H9 (cell line): Measurements from ENCODE around the gene KCNA2. TPM values are rescaled to one million over a fixed set of nuclear protein-coding genes. Genes with fewer than 3 reads are reported as not detected.

Experiments
- DNase-seq: peaks from one replicate; pipeline ENCODE4 v3.0.0-alpha.2; 2017
- H2AFZ ChIP-seq: one replicate; pipeline ENCODE4 v1.6.1; 2013; ENCODE audit warnings: mild to moderate bottlenecking, low read length, control low read depth, moderate library complexity
- H2AK5ac ChIP-seq: 2 replicates; pipeline ENCODE4 v1.6.1; 2013; ENCODE audit warnings: low read length, control low read depth, mixed read lengths; ENCODE audit not compliant: insufficient read length
- H2BK120ac ChIP-seq: one replicate; pipeline ENCODE4 v1.6.1; 2013; ENCODE audit warnings: low read depth, mild to moderate bottlenecking, low read length, control low read depth, inconsistent platforms; ENCODE audit not compliant: poor library complexity, severe bottlenecking
- H2BK12ac ChIP-seq: 2 replicates; pipeline ENCODE4 v1.6.1; 2013; ENCODE audit warnings: low read length, control low read depth, mixed read lengths, low read depth; ENCODE audit not compliant: insufficient read length
- H2BK15ac ChIP-seq: 2 replicates; pipeline ENCODE4 v1.6.1; 2013; ENCODE audit warnings: low read depth, low read length, control low read depth
- H2BK20ac ChIP-seq: one replicate; pipeline ENCODE4 v1.6.1; 2013; ENCODE audit warnings: low read depth, mild to moderate bottlenecking, low read length, control low read depth, inconsistent platforms; ENCODE audit not compliant: poor library complexity, severe bottlenecking
- H2BK5ac ChIP-seq: 2 replicates; pipeline ENCODE4 v1.6.1; 2013; ENCODE audit warnings: low read length, control low read depth, mixed read lengths; ENCODE audit not compliant: insufficient read length
- H3K14ac ChIP-seq: 2 replicates; pipeline ENCODE4 v1.6.1; 2013; ENCODE audit warnings: low read length, control low read depth; ENCODE audit not compliant: insufficient read depth
- H3K18ac ChIP-seq: 2 replicates; pipeline ENCODE4 v1.6.1; 2013; ENCODE audit warnings: low read depth, mild to moderate bottlenecking, mixed read lengths, low read length, control low read depth; ENCODE audit not compliant: insufficient read length
- H3K23ac ChIP-seq: 2 replicates; pipeline ENCODE4 v1.6.1; 2013; ENCODE audit warnings: low read length, control low read depth, mixed read lengths, low read depth; ENCODE audit not compliant: insufficient read length
- H3K23me2 ChIP-seq: 2 replicates; pipeline ENCODE4 v1.6.1; 2013; ENCODE audit warnings: low read depth, mild to moderate bottlenecking, mixed read lengths, low read length, control low read depth; ENCODE audit not compliant: insufficient read length, poor library complexity, severe bottlenecking
- H3K27ac ChIP-seq: 2 replicates; pipeline ENCODE4 v1.5.1; 2013; ENCODE audit warnings: low read length, control low read depth, mixed read lengths, low read depth; ENCODE audit not compliant: insufficient read length
- H3K27me3 ChIP-seq: 2 replicates; pipeline ENCODE4 v1.6.1; 2013; ENCODE audit warnings: low read length, control low read depth, inconsistent platforms; ENCODE audit not compliant: insufficient read depth
- H3K4ac ChIP-seq: 2 replicates; pipeline ENCODE4 v1.6.1; 2013; ENCODE audit warnings: low read depth, mild to moderate bottlenecking, control low read depth, inconsistent platforms, low read length, moderate library complexity
- H3K4me1 ChIP-seq: 2 replicates; pipeline ENCODE4 v1.6.1; 2013; ENCODE audit warnings: low read length, control low read depth, inconsistent platforms; ENCODE audit not compliant: insufficient read depth
- H3K4me2 ChIP-seq: 2 replicates; pipeline ENCODE4 v1.6.1; 2013; ENCODE audit warnings: low read length, control low read depth, mixed read lengths; ENCODE audit not compliant: insufficient read length, insufficient read depth
- H3K56ac ChIP-seq: 2 replicates; pipeline ENCODE4 v1.6.1; 2013; ENCODE audit warnings: low read depth, mild to moderate bottlenecking, mixed read lengths, low read length, control low read depth; ENCODE audit not compliant: insufficient read length
- H3K79me1 ChIP-seq: 2 replicates; pipeline ENCODE4 v1.6.1; 2013; ENCODE audit warnings: low read depth, mild to moderate bottlenecking, moderate library complexity, low read length, control low read depth, inconsistent platforms; ENCODE audit not compliant: insufficient read depth, poor library complexity, severe bottlenecking
- H3K79me2 ChIP-seq: 2 replicates; pipeline ENCODE4 v1.6.1; 2013; ENCODE audit warnings: low read length, control low read depth, inconsistent platforms; ENCODE audit not compliant: insufficient read depth
- H3K9ac ChIP-seq: 2 replicates; pipeline ENCODE4 v1.6.1; 2013; ENCODE audit warnings: low read length, control low read depth, mixed read lengths; ENCODE audit not compliant: insufficient read length; ENCODE audit errors: extremely low read depth
- H3K9me3 ChIP-seq: one replicate; pipeline ENCODE4 v1.6.1; 2013; ENCODE audit warnings: low read depth, low read length, inconsistent platforms; ENCODE audit not compliant: control insufficient read depth
- H3T11ph ChIP-seq: one replicate; pipeline ENCODE4 v1.6.1; 2013; ENCODE audit warnings: mild to moderate bottlenecking, low read length, control low read depth, inconsistent platforms
- H4K20me1 ChIP-seq: one replicate; pipeline ENCODE4 v1.6.1; 2013; ENCODE audit not compliant: control insufficient read depth, insufficient read length, insufficient read depth
- H4K5ac ChIP-seq: 2 replicates; pipeline ENCODE4 v1.6.1; 2013; ENCODE audit warnings: low read depth, mild to moderate bottlenecking, mixed read lengths, low read length, control low read depth; ENCODE audit not compliant: insufficient read length
- H4K8ac ChIP-seq: replicated peaks from 2 replicates; pipeline ENCODE4 v1.6.1; 2013; ENCODE audit warnings: low read length, control low read depth, mixed read lengths, low read depth; ENCODE audit not compliant: insufficient read length
- H4K91ac ChIP-seq: 2 replicates; pipeline ENCODE4 v1.6.1; 2013; ENCODE audit warnings: low read depth, mild to moderate bottlenecking, moderate library complexity, mixed read lengths, low read length, control low read depth; ENCODE audit not compliant: insufficient read length
- H3K27ac Mint-ChIP-seq, 3 experiments: 2 replicates in 2 of 3; 3 replicates in 1 of 3; pipeline ENCODE4 v1.8.0; 2020 to 2021; ENCODE audit warnings: mixed read lengths in 3 of 3, mild to moderate bottlenecking in 1 of 3, moderate library complexity in 1 of 3
- H3K27me3 Mint-ChIP-seq: 2 replicates; pipeline ENCODE4 v1.8.0; 2021; ENCODE audit warnings: low read depth, mild to moderate bottlenecking, moderate library complexity, mixed read lengths
- H3K36me3 Mint-ChIP-seq, 3 experiments: 2 replicates in 2 of 3; 3 replicates in 1 of 3; pipeline ENCODE4 v1.8.0; 2020 to 2021; ENCODE audit warnings: low read depth in 3 of 3, mixed read lengths in 3 of 3; ENCODE audit not compliant: insufficient read depth in 1 of 3
- H3K4me1 Mint-ChIP-seq, 2 experiments: 2 replicates each; pipeline ENCODE4 v1.8.0; 2020; ENCODE audit warnings: mixed read lengths in 2 of 2
- H3K4me3 Mint-ChIP-seq, 2 experiments: 2 replicates in 1 of 2; 3 replicates in 1 of 2; pipeline ENCODE4 v1.8.0; 2020 to 2021; ENCODE audit warnings: mild to moderate bottlenecking in 2 of 2, mixed read lengths in 2 of 2, moderate library complexity in 1 of 2
- H3K9me3 Mint-ChIP-seq, 2 experiments: 2 replicates in 1 of 2; 3 replicates in 1 of 2; pipeline ENCODE4 v1.8.0; 2020; ENCODE audit warnings: mild to moderate bottlenecking in 2 of 2, mixed read lengths in 2 of 2, moderate library complexity in 1 of 2
- CTCF ChIP-seq: fragments of 200-600 bp; sonication (generic); conservative IDR thresholded peaks from 3 replicates; pipeline ENCODE4 v1.8.0; 2021; ENCODE audit warnings: antibody characterized with exemption, mild to moderate bottlenecking
- WGBS: extraction: QIAGEN DNeasy Blood & Tissue Kit; methylation state at CpG from one replicate; pipeline ENCODE4 v1.1.7; 2013; ENCODE audit warnings: missing lambda C conversion rate, low lambda C conversion rate, mixed read lengths; ENCODE audit not compliant: insufficient read length; ENCODE audit errors: extremely low coverage; 5-methylcytosine and 5-hydroxymethylcytosine counted together
- total RNA-seq: library from RNA; stranded (reverse); gene quantifications from 2 replicates; pipeline ENCODE4 v1.2.1, GENCODE V29; 2021

KCNA2 gene
- total RNA-seq, 1 experiment from 2014 or later = 0.33 TPM

- Histone ChIP-seq H2BK120ac (no peak overlapping the region), H3K27me3 (peaks cover 3% of the 10 kb centered on the region; the same call in 1 of the 2 replicates), H2BK20ac (no peak overlapping the region), H2AFZ (no peak overlapping the region), H3K9ac (no peak overlapping the region), H3K14ac (no peak overlapping the region), H3K9me3 (no peaks in the 10 kb centered on the region), H3T11ph (no peak overlapping the region), H3K27ac (no peak overlapping the region), H3K23ac (no peak overlapping the region), H3K4me2 (peak overlapping the region; percentile 46), H3K18ac (no peak overlapping the region), H4K8ac (no peak overlapping the region), H2BK12ac (no peak overlapping the region), H3K23me2 (no peaks in the 10 kb centered on the region), H3K4ac (no peak overlapping the region), H3K79me1 (no peaks in the 10 kb centered on the region), H2BK15ac (no peak overlapping the region), H4K20me1 (no peaks in the 10 kb centered on the region), H3K79me2 (no peaks in the 10 kb centered on the region), H3K4me1 (no peaks in the 10 kb centered on the region), H2BK5ac (no peak overlapping the region), H4K5ac (no peak overlapping the region), H3K56ac (no peak overlapping the region), H4K91ac (no peak overlapping the region), H2AK5ac (no peak overlapping the region)
- TF ChIP-seq CTCF = peak; percentile 98
- WGBS = no CpG with 5 or more reads among the region's 27 CpGs
- Mint-ChIP-seq H3K4me3 (peak overlapping the region; percentile 40 to 69), H3K36me3 (no peaks in the 10 kb centered on the region), H3K27ac (no peak overlapping the region), H3K27me3 (peaks cover 91% of the 10 kb centered on the region), H3K4me1 (peaks cover 11 to 15% of the 10 kb centered on the region in 2 experiments), H3K9me3 (no peaks in the 10 kb centered on the region)
- peak; percentile 90 for DNase-seq
Observed at GRCh38 chr1:110619412-110620249, 13.5 kb upstream of the KCNA2 start.
